Hematopoietic multipotent progenitor cell treated with erythropoietin and hydrocortisone succinate and interleukin-3 and kit ligand, for 8 days (in vitro differentiated cells): ENCODE results near the gene ARHGAP42.

Source experiments
- DNase-seq: peaks from one replicate; pipeline ENCODE4 v3.0.0-alpha.2; 2015

Gene ARHGAP42

GRCh38 chr11:100683126-100683525 is 4.0 kb upstream of the ARHGAP42 start:
- no peak for DNase-seq

GRCh38 chr11:100684101-100685065 is 2.7 kb upstream of the ARHGAP42 start:
- DNase-seq = no peak

GRCh38 chr11:100686476-100687053 is 523 bp upstream of the ARHGAP42 start:
- no peak for DNase-seq

- DNase-seq = peak; percentile 70
Measured at GRCh38 chr11:100687630-100688395, 725 bp downstream of the ARHGAP42 start.

- no peak for DNase-seq
Measured at GRCh38 chr11:100689141-100689540, 2.1 kb downstream of the ARHGAP42 start.

GRCh38 chr11:100691896-100692653 is 5.0 kb downstream of the ARHGAP42 start:
- no peak for DNase-seq

GRCh38 chr11:100695911-100696310 is 8.8 kb downstream of the ARHGAP42 start:
- no peak for DNase-seq

GRCh38 chr11:100703139-100703538 is 16.1 kb downstream of the ARHGAP42 start:
- DNase-seq = no peak

- DNase-seq = no peak
Measured at GRCh38 chr11:100703801-100704575, 16.9 kb downstream of the ARHGAP42 start.

- DNase-seq = no peak
Measured at GRCh38 chr11:100705447-100705846, 18.4 kb downstream of the ARHGAP42 start.

- no peak for DNase-seq
Measured at GRCh38 chr11:100706179-100706578, 19.1 kb downstream of the ARHGAP42 start.

- no peak for DNase-seq
Measured at GRCh38 chr11:100709233-100709957, 22.3 kb downstream of the ARHGAP42 start.

GRCh38 chr11:100711984-100712383 is 24.9 kb downstream of the ARHGAP42 start:
- DNase-seq = no peak

GRCh38 chr11:100712583-100712982 is 25.5 kb downstream of the ARHGAP42 start:
- DNase-seq = no peak

GRCh38 chr11:100715165-100715761 is 28.2 kb downstream of the ARHGAP42 start:
- no peak for DNase-seq

GRCh38 chr11:100716838-100717237 is 29.8 kb downstream of the ARHGAP42 start:
- DNase-seq = no peak

- no peak for DNase-seq
Measured at GRCh38 chr11:100719362-100719761, 32.3 kb downstream of the ARHGAP42 start.

GRCh38 chr11:100719809-100720221 is 32.7 kb downstream of the ARHGAP42 start:
- DNase-seq = no peak

GRCh38 chr11:100726680-100727079 is 39.6 kb downstream of the ARHGAP42 start:
- DNase-seq = no peak

- no peak for DNase-seq
Measured at GRCh38 chr11:100727410-100727809, 40.3 kb downstream of the ARHGAP42 start.

GRCh38 chr11:100730266-100730665 is 43.2 kb downstream of the ARHGAP42 start:
- DNase-seq = no peak
